GM12891 (cell line): ENCODE data around the gene GDF10.

Experiments used
- DNase-seq: peaks from one replicate; pipeline ENCODE4 v3.0.0; 2011; ENCODE audit warnings: low spot score; ENCODE audit not compliant: insufficient read length
- FAIRE-seq: peaks from 2 replicates; lab custom pipeline; 2011; peaks lifted over from hg19 to GRCh38; lab: Jason Lieb, UNC
- PAX5 ChIP-seq: IDR thresholded peaks from 2 replicates; pipeline ENCODE4 v1.6.1; 2011; ENCODE audit warnings: low read length, moderate library complexity, mild to moderate bottlenecking; ENCODE audit not compliant: insufficient read depth, severe bottlenecking
- POLR2A ChIP-seq: IDR thresholded peaks from 2 replicates; pipeline ENCODE4 v1.6.1; 2011; ENCODE audit warnings: low read depth, low read length, control low read depth
- POLR2AphosphoS5 ChIP-seq: IDR thresholded peaks from 2 replicates; pipeline ENCODE4 v1.6.1; 2011; ENCODE audit warnings: low read depth, low read length, control low read depth
- POU2F2 ChIP-seq: IDR thresholded peaks from 2 replicates; pipeline ENCODE4 v1.6.1; 2011; ENCODE audit warnings: low read depth, mild to moderate bottlenecking, control low read depth, low read length, moderate library complexity
- SPI1 ChIP-seq: IDR thresholded peaks from 2 replicates; pipeline ENCODE4 v1.6.1; 2011; ENCODE audit warnings: low read depth, low read length, control low read depth
- TAF1 ChIP-seq: IDR thresholded peaks from 2 replicates; pipeline ENCODE4 v1.6.1; 2011; ENCODE audit warnings: low read depth, low read length, control low read depth

GDF10 gene

DNA sequence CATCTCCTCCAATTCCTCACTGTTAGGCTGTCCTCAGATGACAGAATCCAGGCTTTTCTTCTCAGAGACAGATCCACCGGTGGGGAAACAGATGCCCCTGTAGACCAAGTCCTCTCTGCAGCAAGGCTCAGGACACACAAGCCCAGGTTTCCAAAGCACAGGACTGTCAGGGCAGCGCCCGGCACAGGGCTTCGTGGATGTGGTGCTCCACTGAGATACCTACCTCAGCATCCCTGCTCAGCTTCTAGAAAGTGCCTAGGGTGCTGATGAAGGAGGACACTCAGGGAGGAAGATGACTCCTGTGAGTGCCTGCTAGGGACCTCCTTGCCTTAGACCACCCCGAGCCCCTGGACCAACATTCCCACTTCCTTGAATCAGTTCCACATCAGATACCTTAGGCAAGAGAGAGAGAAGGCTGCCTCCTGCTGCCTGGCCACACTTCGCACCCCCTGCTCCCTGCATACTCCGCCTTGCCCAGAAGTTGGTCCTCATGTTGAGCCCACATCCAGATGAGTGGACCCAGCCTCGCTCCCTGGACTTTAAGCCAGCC lies 39.3 kb downstream of the GDF10 start:
- DNase-seq = no peak
- TF ChIP-seq POLR2AphosphoS5 = no peak
- no peak for TF ChIP-seq SPI1
- no peak for TF ChIP-seq POLR2A
- no peak for TF ChIP-seq POU2F2
- no peak for TF ChIP-seq PAX5
- TF ChIP-seq TAF1 = no peak
- FAIRE-seq = no peak

DNA sequence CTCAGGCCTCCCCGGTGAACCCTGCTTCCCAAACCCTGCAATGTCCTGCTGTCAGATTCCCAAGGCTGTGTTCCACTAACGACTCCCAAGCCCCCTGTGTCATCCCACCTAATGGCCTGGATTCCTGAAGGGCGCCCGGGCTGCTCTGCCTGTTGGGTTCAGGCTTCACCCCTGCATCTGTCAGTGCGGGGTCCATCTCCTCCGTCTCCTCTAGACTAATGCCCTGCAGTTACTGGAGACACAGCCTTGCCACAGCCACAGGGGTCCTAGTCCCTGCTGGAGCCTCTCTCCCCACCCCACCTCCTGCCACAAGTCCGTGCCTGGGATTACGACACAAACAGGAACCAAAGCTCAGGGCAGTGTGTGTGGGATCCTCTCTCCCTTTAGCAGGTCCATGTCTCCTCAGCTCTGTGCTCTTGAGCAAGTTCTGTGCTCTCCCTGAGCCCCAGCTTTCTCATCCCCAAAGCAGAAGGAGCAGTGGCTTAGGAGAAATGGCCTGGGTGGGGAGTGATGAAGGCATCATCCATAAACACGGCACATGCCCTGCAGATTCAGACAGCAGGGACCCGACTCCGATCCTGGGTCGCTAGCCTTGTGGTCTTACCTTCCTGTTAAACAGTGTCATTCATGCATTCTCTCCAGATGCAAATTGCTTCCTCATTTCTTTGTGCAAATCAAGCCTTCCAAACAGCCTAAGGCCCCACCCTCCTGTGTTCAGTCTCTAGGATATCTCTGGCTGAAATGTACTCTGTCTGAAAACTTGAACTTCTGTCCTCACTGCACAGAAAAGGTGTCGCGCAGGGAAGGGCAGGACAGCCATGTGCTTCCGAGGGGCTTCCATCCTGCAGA lies 40.0 kb downstream of the GDF10 start:
- no peak for FAIRE-seq
- no peak for TF ChIP-seq POU2F2
- TF ChIP-seq SPI1 = no peak
- TF ChIP-seq PAX5 = no peak
- TF ChIP-seq POLR2AphosphoS5 = no peak
- TF ChIP-seq TAF1 = no peak
- no peak for TF ChIP-seq POLR2A
- no peak for DNase-seq

DNA sequence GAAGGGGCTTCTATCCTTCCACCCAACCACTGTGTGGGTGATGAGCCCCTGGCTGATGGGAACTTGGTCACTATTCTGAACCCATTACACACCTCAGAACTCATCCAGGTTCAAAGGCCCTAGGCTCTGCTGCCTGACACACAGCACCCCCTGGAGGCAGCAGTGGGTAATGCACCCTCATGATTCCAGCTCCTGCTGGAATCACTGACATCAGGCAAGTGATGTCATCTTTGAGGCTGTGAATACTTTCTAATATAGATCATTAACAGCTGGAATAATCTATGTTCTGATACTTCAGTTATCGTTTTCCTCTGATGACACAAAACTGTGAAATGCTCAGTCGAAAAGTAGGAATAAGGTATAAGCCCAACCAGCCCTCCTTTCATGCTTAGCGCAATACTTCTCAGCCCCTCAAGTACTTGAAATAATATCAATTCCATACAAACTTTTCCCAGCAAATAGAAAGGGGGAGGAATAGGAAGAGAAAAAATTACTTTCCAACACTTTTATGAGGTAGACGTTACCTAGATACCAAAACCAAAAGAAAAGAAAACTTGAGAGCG lies 40.7 kb downstream of the GDF10 start:
- no peak for FAIRE-seq
- no peak for TF ChIP-seq POLR2A
- TF ChIP-seq SPI1 = no peak
- no peak for TF ChIP-seq TAF1
- TF ChIP-seq POLR2AphosphoS5 = no peak
- no peak for TF ChIP-seq POU2F2
- TF ChIP-seq PAX5 = no peak
- DNase-seq = peak; percentile 66

DNA sequence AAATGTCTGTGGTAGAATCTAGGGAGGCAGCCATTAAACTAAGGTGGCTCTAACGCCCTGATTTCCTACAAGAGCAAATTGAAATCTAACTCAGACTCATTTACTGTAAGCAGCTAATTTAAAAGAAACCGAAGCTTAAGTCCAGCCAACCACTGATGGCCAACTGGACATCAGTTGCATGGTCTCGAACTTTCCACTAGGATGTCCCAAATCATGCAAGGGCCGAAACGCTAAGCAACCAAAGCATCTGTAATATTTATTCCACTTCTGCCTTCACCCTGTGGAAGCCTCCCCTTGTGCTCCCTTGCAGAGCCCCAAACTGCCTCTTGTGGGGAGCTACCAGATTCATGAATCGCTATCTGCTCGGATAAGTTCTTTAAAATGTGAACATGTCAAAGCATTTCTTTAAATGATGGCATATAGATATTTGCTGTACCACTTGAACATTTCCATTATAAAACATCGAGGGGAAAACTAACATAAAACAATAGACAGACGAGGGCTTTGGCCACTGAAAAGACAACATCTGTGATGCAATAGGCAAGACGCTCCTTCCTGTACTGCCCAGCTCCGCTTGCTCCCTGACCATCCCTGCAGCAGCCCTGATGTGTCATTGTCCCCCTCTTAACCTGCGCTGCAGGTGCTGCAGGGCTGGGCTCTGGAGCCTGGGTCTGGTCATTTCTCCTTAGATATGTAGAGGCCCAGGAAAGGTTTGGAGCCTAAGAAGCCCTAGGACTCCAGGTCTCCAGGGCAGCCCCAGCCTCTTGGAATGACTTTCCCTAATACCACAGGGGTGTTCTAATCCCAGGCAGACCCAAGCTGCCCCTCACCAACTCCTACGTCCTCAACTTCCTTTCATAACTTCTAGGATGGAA lies 45.2 kb downstream of the GDF10 start:
- DNase-seq (no peak), FAIRE-seq (no peak)
- TF ChIP-seq POLR2AphosphoS5 = no peak

DNA sequence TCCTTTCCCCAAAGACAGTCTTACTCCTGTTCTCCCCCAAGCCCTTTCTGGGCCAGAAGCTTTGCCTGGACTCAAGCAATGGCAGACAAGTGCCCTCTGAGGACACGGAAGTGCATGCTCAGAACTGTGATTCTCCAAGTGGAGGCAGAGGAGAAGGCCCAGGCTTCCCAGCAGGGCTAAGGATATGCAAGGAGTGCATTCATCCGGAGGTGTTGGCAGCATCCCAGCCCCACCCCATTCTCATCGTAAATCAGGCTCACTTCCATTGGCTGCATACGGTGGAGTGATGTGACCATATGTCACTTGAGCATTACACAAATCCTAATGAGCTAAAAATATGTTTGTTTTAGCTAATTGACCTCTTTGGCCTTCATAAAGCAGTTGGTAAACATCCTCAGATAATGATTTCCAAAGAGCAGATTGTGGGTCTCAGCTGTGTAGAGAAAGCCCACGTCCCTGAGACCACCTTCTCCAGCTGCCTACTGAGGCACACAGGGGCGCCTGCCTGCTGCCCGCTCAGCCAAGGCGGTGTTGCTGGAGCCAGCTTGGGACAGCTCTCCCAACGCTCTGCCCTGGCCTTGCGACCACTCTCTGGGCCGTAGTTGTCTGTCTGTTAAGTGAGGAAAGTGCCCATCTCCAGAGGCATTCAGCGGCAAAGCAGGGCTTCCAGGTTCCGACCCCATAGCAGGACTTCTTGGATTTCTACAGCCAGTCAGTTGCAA lies 46.7 kb downstream of the GDF10 start:
- DNase-seq (no peak), FAIRE-seq (no peak)
- TF ChIP-seq POLR2A = no peak
- no peak for TF ChIP-seq POLR2AphosphoS5
- no peak for TF ChIP-seq PAX5
- no peak for TF ChIP-seq SPI1
- no peak for TF ChIP-seq POU2F2
- TF ChIP-seq TAF1 = no peak

DNA sequence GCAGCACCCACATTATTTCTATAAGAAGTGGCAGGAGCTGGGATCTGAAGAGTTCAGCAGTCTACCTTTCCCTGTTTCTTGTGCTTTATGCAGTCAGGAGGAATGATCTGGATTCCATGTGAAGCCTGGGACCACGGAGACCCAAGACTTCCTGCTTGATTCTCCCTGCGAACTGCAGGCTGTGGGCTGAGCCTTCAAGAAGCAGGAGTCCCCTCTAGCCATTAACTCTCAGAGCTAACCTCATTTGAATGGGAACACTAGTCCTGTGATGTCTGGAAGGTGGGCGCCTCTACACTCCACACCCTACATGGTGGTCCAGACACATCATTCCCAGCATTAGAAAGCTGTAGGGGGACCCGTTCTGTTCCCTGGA lies 47.3 kb downstream of the GDF10 start:
- FAIRE-seq = no peak

DNA sequence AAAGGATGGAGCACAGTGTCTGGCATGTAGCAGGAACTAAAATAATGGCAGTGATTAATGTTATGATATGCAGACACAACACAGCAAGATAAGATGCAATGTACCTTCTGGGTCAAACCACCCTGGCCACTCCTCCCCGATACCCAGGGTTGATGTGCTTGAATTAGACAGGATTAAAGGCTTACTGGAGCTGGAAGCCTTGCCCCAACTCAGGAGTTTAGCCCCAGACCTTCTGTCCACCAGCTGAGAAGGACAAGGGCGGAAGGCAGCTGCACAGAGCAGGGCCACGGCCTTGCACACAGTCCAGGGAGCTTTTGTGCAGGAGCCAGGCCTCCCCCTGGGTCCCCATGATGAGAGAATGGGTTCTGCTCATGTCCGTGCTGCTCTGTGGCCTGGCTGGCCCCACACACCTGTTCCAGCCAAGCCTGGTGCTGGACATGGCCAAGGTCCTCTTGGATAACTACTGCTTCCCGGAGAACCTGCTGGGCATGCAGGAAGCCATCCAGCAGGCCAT lies 48.2 kb downstream of the GDF10 start, which contains the start of gene RBP3:
Gene RBP3, plus strand, starts transcription at position 226 of the 514 bp plus-strand sequence. Its CDS starts 122 bp downstream, at position 348.
- FAIRE-seq (no peak), DNase-seq (no peak)
- TF ChIP-seq SPI1 = no peak
- TF ChIP-seq POLR2AphosphoS5 = no peak
- no peak for TF ChIP-seq POLR2A
- TF ChIP-seq PAX5 = no peak
- TF ChIP-seq TAF1 = no peak
- TF ChIP-seq POU2F2 = no peak

More for the DNA sequence above, 47.3 kb downstream of the GDF10 start:
- no peak for DNase-seq
- TF ChIP-seq TAF1 (no peak), SPI1 (no peak), POLR2AphosphoS5 (no peak), POLR2A (no peak), PAX5 (no peak), POU2F2 (no peak)

DNA sequence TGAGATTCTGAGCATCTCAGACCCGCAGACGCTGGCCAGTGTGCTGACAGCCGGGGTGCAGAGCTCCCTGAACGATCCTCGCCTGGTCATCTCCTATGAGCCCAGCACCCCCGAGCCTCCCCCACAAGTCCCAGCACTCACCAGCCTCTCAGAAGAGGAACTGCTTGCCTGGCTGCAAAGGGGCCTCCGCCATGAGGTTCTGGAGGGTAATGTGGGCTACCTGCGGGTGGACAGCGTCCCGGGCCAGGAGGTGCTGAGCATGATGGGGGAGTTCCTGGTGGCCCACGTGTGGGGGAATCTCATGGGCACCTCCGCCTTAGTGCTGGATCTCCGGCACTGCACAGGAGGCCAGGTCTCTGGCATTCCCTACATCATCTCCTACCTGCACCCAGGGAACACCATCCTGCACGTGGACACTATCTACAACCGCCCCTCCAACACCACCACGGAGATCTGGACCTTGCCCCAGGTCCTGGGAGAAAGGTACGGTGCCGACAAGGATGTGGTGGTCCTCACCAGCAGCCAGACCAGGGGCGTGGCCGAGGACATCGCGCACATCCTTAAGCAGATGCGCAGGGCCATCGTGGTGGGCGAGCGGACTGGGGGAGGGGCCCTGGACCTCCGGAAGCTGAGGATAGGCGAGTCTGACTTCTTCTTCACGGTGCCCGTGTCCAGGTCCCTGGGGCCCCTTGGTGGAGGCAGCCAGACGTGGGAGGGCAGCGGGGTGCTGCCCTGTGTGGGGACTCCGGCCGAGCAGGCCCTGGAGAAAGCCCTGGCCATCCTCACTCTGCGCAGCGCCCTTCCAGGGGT lies 48.9 kb downstream of the GDF10 start:
- FAIRE-seq = no peak
- no peak for DNase-seq
- TF ChIP-seq POLR2A (no peak), POU2F2 (no peak), POLR2AphosphoS5 (no peak), TAF1 (no peak), PAX5 (no peak)
